PC-3 (cell line): ENCODE measurements around the gene AOPEP.

Source experiments
- CTCF ChIP-seq: fragments of 300-600 bp; sonication (generic); conservative IDR thresholded peaks from 2 replicates; pipeline ENCODE4 v1.5.1; 2017; ENCODE audit warnings: antibody characterized with exemption, low read depth, mild to moderate bottlenecking, low read length
- EZH2 ChIP-seq: fragments of 300-600 bp; sonication (generic); IDR thresholded peaks from one replicate; pipeline ENCODE4 v1.6.1; 2017; ENCODE audit warnings: antibody characterized with exemption, mild to moderate bottlenecking, low read length; ENCODE audit not compliant: unreplicated experiment

GRCh38 chr9:94818178-94818541 lies 91.7 kb downstream of the AOPEP start:
- TF ChIP-seq CTCF = no peak
- TF ChIP-seq EZH2 = no peak
